Cardiac fibroblast (primary cell): ENCODE measurements around the gene ADARB2.

Experiments used
- DNase-seq, 2 donors: peaks; one replicate each; pipeline versions ENCODE4 v3.0.0 to v3.0.0-alpha.2; 2010; ENCODE audit warnings: low read depth in 2 of 2
- H3K4me3 ChIP-seq, 2 donors: replicated peaks in 1 of 2; 1 replicate in 1 of 2; 2 replicates in 1 of 2; pipeline ENCODE4 v1.5.1; 2011; ENCODE audit warnings: low read depth in 2 of 2, low read length in 2 of 2, mild to moderate bottlenecking in 2 of 2, moderate library complexity in 1 of 2
- TF ChIP-seq, protein P1 (sequence below): IDR thresholded peaks from one replicate; pipeline ENCODE4 v1.5.1; 2011; ENCODE audit warnings: low read depth, mild to moderate bottlenecking, low read length, inconsistent platforms

The ADARB2 gene

GRCh38 chr10:1153251-1153763, 584.0 kb downstream of the ADARB2 start:
- TF ChIP-seq, protein P1, sequence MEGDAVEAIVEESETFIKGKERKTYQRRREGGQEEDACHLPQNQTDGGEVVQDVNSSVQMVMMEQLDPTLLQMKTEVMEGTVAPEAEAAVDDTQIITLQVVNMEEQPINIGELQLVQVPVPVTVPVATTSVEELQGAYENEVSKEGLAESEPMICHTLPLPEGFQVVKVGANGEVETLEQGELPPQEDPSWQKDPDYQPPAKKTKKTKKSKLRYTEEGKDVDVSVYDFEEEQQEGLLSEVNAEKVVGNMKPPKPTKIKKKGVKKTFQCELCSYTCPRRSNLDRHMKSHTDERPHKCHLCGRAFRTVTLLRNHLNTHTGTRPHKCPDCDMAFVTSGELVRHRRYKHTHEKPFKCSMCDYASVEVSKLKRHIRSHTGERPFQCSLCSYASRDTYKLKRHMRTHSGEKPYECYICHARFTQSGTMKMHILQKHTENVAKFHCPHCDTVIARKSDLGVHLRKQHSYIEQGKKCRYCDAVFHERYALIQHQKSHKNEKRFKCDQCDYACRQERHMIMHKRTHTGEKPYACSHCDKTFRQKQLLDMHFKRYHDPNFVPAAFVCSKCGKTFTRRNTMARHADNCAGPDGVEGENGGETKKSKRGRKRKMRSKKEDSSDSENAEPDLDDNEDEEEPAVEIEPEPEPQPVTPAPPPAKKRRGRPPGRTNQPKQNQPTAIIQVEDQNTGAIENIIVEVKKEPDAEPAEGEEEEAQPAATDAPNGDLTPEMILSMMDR, result no peak
- no peak overlapping the region for H3K4me3 ChIP-seq
- DNase-seq, result no peak

- H3K4me3 ChIP-seq, result no peak overlapping the region
- DNase-seq, result no peak
- TF ChIP-seq, protein P1, result no peak
These were observed 584.7 kb downstream of the ADARB2 start for GRCh38 chr10:1152386-1153250.

DNA sequence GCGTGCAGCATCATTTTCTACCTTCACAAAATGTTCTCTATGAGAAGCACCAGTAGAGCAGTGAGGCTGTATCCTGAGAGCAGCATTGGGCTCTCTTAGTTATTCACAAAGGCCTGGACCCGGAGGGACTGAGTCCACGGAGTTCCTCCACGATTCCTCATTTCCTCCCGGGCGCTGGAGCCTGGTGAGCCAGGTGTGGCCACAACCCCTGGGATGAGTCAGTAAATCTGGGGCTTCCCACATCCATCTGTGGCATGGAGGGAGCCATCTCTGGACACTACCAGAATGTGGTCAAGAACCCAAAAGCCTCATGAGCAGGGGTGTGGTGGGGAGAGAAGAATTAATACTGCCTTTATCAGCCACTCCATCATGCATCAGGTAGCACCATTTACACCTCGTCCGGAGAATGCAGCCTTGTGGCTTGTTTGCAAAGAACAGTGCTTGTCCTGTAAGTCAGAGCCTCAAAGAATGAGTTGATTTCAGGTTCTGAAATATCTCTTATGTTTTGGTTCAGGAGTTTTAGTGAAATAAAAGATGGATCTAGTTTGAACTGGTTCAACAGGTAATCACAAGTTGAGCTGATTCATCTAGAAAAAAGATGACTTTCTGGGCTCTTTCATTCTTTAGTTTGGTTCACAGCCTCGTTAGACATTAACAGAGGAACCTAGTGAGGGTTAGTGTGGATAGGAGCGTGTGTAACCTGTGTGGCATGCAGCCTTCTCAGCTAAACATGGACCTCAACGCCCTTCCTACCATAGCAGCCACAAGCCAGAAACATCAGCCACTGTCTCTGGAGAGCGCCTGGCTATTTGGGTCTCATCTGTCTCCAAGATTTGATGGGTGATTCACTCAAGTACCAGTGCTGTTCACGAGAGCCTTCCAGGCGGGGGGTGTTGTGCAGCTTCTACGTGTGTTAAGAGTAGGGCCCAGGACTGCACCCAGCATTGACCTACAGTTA, 586.0 kb downstream of the ADARB2 start:
- DNase-seq, result peak in 1 of 2 donors; percentile 12
- TF ChIP-seq, protein P1, result no peak
- H3K4me3 ChIP-seq, result no peak overlapping the region

DNA sequence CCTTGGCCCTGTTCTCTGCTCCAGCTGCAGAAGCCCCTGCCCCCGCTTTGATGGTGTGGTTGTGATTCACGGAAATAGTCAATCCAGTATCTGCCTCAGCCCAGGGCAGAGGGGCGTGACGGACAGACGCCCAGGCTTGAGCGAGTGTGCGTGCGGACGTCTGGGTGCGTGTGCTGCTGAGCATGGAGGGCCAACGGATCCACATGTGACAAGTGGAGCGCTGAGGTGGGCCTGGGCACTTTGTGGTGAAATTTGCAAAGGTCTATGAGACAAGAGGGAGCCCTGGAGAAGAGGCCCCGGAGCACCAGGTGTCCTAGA, 586.7 kb downstream of the ADARB2 start:
- TF ChIP-seq, protein P1, result no peak
- no peak for DNase-seq
- no peak overlapping the region for H3K4me3 ChIP-seq

- peak in 1 of 2 donors; percentile 57 for DNase-seq
- H3K4me3 ChIP-seq, result no peak overlapping the region
- TF ChIP-seq, protein P1, result no peak
These were observed 587.3 kb downstream of the ADARB2 start for GRCh38 chr10:1149793-1150637.
